ENCODE results near the gene IKZF1. TPM values are rescaled to one million over a fixed set of nuclear protein-coding genes. Genes with fewer than 3 reads are reported as not detected.

IKZF1 gene
- total and polyA plus RNA-seq, 2 of the 4 experiments (the other 2 are of a cell fraction) = not detected

DNA sequence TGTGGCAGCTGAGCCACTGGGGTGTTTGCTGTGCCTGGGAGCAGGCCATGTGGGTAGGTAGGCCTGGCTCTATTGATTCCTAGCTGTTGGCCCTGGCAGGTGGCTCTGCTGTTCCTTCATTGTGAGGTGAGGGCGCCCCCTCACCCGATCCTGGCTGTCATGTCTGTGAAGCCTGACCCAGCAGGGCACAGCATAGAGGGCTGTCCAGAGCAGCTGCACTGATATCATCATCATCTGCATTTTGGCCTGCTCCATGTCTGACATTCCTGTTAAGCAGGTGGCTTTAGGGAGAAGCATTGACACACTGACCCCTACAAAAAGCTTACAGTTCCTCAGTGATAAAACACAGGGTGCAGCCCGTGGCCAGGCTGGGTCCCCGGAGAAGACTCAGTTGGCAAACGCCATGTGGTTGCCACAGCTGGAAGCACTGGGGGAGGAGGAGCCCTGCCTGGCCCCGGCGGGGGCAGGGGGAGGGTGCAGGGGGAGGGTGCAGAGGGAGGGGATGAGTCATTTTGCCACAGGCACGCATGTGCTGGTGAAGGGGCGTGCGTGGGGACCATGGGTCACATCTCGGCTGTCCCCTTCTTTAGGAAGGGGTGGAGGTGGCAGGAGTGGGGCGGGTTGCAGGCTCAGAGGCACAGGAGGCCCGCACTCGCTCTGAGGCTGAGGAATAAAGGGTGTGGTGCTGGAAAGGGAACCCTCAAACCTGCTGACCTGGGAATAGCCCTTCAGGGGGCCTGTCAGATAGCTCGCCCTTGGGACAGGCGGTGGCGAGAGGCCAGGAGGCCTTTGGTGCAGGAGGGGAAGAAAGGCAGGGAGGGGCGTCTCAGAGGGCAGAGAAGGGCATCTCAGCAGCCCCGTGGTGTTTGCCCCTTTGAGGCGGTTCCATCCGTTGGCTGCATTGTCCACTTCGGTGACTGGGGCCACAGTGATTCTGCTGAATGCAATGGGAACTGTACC, 31.6 kb downstream of the IKZF1 start:
- no peaks in the 10 kb centered on the region for H3K36me3 ChIP-seq (ENCODE audit: control insufficient read depth, insufficient read depth, low read length)
- dilution Hi-C loops (cut with HindIII; ENCODE audit: low sequenced_read_pairs, unreplicated experiment) = no loop called here
- H2BK20ac ChIP-seq (ENCODE audit: low read depth, low read length) = no peak overlapping the region
- H3K4ac ChIP-seq (ENCODE audit: low read depth, low read length) = no peak overlapping the region
- H2AK5ac ChIP-seq (ENCODE audit: low read depth, low read length) = no peak overlapping the region
- ATAC-seq (ENCODE audit: low read depth) (no peak), DNase-seq (no peak)
- H3K18ac ChIP-seq (ENCODE audit: low read depth, low read length) = no peak overlapping the region
- no peak overlapping the region for H2BK5ac ChIP-seq (ENCODE audit: low read depth, low read length, poor library complexity, severe bottlenecking)
- intact Hi-C loops (cut with micrococcal nuclease) = no loop called here
- no peaks in the 10 kb centered on the region for H3K9me3 ChIP-seq (ENCODE audit: control insufficient read depth, insufficient read depth, low read length)
- H4K20me1 ChIP-seq (ENCODE audit: insufficient read depth, low read length) = no peaks in the 10 kb centered on the region
- H2BK120ac ChIP-seq (ENCODE audit: low read depth, low read length) = no peak overlapping the region
- H3K4me3 ChIP-seq (ENCODE audit: insufficient read depth, low read depth, low read length) = no peak overlapping the region
- 0 out of 2 replicates have a peak, but pooled peaks cover 5% of the 10 kb centered on the region for H3K9me1 ChIP-seq (ENCODE audit: insufficient read depth, low read length)
- no peak overlapping the region for H3K4me2 ChIP-seq (ENCODE audit: low read depth, low read length)
- in situ Hi-C loops (cut with MboI; ENCODE audit: low sequenced_read_pairs) = no loop called here
- H3K56ac ChIP-seq (ENCODE audit: extremely low read depth, insufficient read depth, low read length) = no peak overlapping the region
- ChIA-PET CTCF (no interaction called here), POLR2A (ENCODE audit: unreplicated experiment) (no interaction called here)
- H3K79me1 ChIP-seq (ENCODE audit: low read depth in 1 of 2, low read length in 2 of 2) = no peaks in the 10 kb centered on the region
- H4K8ac ChIP-seq (ENCODE audit: low read depth in 2 of 2, low read length in 2 of 2) = no peak overlapping the region
- no peak for TF ChIP-seq NFE2L2 (IDR thresholded peaks at IDR 0.05; ENCODE audit: low read depth, low read length)
- TF ChIP-seq MAZ (IDR thresholded peaks at IDR 0.05; ENCODE audit: borderline replicate concordance, low read depth, low read length) = no peak
- TF ChIP-seq BHLHE40 (IDR thresholded peaks at IDR 0.05; ENCODE audit: low read depth, low read length) = no peak
- TF ChIP-seq FOS (IDR thresholded peaks at IDR 0.05; ENCODE audit: low read depth, low read length) = no peak
- H3K27me3 ChIP-seq (ENCODE audit: control insufficient read depth, insufficient read depth, low read length) = no peaks in the 10 kb centered on the region
- H3K23ac ChIP-seq (ENCODE audit: low read depth, low read length) = no peak overlapping the region
- BruUV-seq (replicated peaks) = no TSS peak
- H3K9ac ChIP-seq (ENCODE audit: low read depth, low read length) = no peak overlapping the region
- H3K27ac ChIP-seq (ENCODE audit: insufficient read depth, low read length) = no peak overlapping the region
- H2AK9ac ChIP-seq (replicated peaks; ENCODE audit: low read depth, low read length, poor library complexity) = no peak overlapping the region
- H4K5ac ChIP-seq (ENCODE audit: low read depth, low read length) = no peak overlapping the region
- no peaks in the 10 kb centered on the region for H3K4me1 ChIP-seq (ENCODE audit: control insufficient read depth, insufficient read depth, low read length)
- H2AFZ ChIP-seq (replicated peaks; ENCODE audit: low read length, poor library complexity) = no peak overlapping the region
- H2BK15ac ChIP-seq (ENCODE audit: low read depth, low read length) = no peak overlapping the region
- no peak overlapping the region for H4K91ac ChIP-seq (ENCODE audit: insufficient read depth, low read depth, low read length)
- no peak overlapping the region for H3K14ac ChIP-seq (replicated peaks; ENCODE audit: low read depth, low read length)
- WGBS, 2 experiments (ENCODE audit: extremely low coverage in 2 of 2, insufficient read length in 1 of 2) = 74% methylated on average over 6 of the region's 22 CpGs; no CpG with 5 or more reads in 1 of the 2 experiments
